Endodermal cell (in vitro differentiated cells): ENCODE measurements around the gene DENND5B. TPM values are rescaled to one million over a fixed set of nuclear protein-coding genes. Genes with fewer than 3 reads are reported as not detected.

ENCODE experiments used
- DNase-seq: peaks from one replicate; pipeline ENCODE4 v3.0.0-alpha.2; 2017
- H3K27ac ChIP-seq: 2 replicates; pipeline ENCODE4 v1.5.1; 2013; ENCODE audit warnings: mild to moderate bottlenecking, low read depth, low read length, moderate library complexity
- H3K27me3 ChIP-seq: 2 replicates; pipeline ENCODE4 v1.6.1; 2013; ENCODE audit warnings: mild to moderate bottlenecking, low read length, moderate library complexity; ENCODE audit not compliant: insufficient read depth, control insufficient read depth, poor library complexity, severe bottlenecking
- H3K36me3 ChIP-seq: 2 replicates; pipeline ENCODE4 v1.7.0; 2013; ENCODE audit warnings: mild to moderate bottlenecking, low read length, moderate library complexity; ENCODE audit not compliant: control insufficient read depth, insufficient read depth
- H3K4me1 ChIP-seq: one replicate; pipeline ENCODE4 v1.7.0; 2013; ENCODE audit warnings: low read length; ENCODE audit not compliant: control insufficient read depth, insufficient read depth
- H3K4me3 ChIP-seq: 2 replicates; pipeline ENCODE4 v1.5.1; 2013; ENCODE audit warnings: mild to moderate bottlenecking, low read length, moderate library complexity
- H3K9ac ChIP-seq: 2 replicates; pipeline ENCODE4 v1.6.1; 2013; ENCODE audit warnings: mild to moderate bottlenecking, low read length, moderate library complexity; ENCODE audit not compliant: poor library complexity, severe bottlenecking; ENCODE audit errors: extremely low read depth
- H3K9me3 ChIP-seq: 2 replicates; pipeline ENCODE4 v1.6.1; 2013; ENCODE audit warnings: mild to moderate bottlenecking, low read length, moderate library complexity; ENCODE audit not compliant: control insufficient read depth
- H3K27ac Mint-ChIP-seq: 2 replicates; pipeline ENCODE4 v1.8.0; 2020; ENCODE audit warnings: mixed read lengths
- H3K27me3 Mint-ChIP-seq: 2 replicates; pipeline ENCODE4 v1.8.0; 2021; ENCODE audit warnings: mild to moderate bottlenecking, mixed read lengths; ENCODE audit not compliant: insufficient read depth
- H3K36me3 Mint-ChIP-seq: 2 replicates; pipeline ENCODE4 v1.8.0; 2020; ENCODE audit warnings: low read depth, mixed read lengths
- H3K4me1 Mint-ChIP-seq: 2 replicates; pipeline ENCODE4 v1.8.0; 2020; ENCODE audit warnings: mixed read lengths
- H3K4me3 Mint-ChIP-seq: 2 replicates; pipeline ENCODE4 v1.8.0; 2020; ENCODE audit warnings: mild to moderate bottlenecking, moderate library complexity, mixed read lengths
- H3K9me3 Mint-ChIP-seq: 2 replicates; pipeline ENCODE4 v1.8.0; 2020; ENCODE audit warnings: mild to moderate bottlenecking, mixed read lengths
- WGBS, 2 experiments: methylation state at CpG; one replicate each; pipeline versions ENCODE4 v1.1.5 to v1.1.7; 2013; ENCODE audit warnings: missing lambda C conversion rate in 2 of 2, mixed read lengths in 1 of 2; ENCODE audit not compliant: insufficient coverage in 1 of 2, insufficient read length in 1 of 2; 5-methylcytosine and 5-hydroxymethylcytosine counted together
- total RNA-seq, 2 donors: library from RNA; stranded (reverse); fragmentation: NEBNext Ultra II Directional in 1 of 2; extraction: Animal tissue kit (Norgen Biotek cat#: 25700) in 1 of 2; gene quantifications; 2 replicates in 1 of 2; 3 replicates in 1 of 2; pipeline ENCODE4 v1.2.1, GENCODE V29; 2021
- TF ChIP-seq, protein P1 (sequence below): fragments of 200-600 bp; sonication (generic); conservative IDR thresholded peaks from 2 replicates; pipeline ENCODE4 v1.5.0; 2021; ENCODE audit warnings: antibody characterized with exemption, mild to moderate bottlenecking

Gene DENND5B
- total RNA-seq, 2 donors from 2014 or later, result 24.5 to 34.2 TPM

DNA sequence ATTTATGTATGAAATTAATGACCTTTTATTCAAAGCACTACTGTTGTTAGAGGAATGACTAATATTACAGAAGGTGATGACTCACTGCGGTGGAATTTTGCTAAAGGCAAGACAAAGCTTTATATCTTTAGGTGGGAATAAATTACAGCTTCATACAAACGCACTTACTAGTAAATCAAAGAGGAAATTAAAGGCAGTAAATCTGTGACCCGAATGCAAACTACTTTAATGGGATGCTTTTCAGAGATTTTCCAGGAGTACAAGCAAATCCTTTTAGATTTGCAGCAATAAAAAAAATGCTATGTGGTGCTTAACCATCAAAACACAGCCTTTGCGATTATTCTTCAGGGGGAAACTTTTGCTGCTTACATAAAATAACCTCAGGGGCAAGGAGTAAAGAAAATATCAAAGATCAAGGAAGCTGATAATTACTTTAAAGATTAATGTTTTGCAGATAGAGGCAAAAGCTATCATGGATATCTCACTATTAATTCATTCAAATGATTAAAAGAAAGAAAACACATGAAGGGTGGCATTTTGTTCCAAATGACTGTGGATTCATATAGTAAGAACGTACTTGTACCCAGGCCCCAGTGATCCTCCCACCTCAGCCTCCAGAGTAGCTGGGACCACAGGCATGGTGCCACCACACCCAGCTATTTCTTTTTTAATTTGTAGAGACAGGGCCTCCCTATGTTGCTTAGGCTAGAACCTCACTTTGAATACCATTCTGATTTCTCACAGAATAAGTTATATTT lies 98.9 kb downstream of the DENND5B start:
- H3K9me3 Mint-ChIP-seq, result no peaks in the 10 kb centered on the region
- Histone ChIP-seq H3K27ac (peak overlapping the region; percentile 76), H3K36me3 (peaks cover 22% of the 10 kb centered on the region), H3K9ac (no peak overlapping the region), H3K4me3 (no peak overlapping the region), H3K4me1 (no peaks in the 10 kb centered on the region), H3K9me3 (no peaks in the 10 kb centered on the region), H3K27me3 (no peaks in the 10 kb centered on the region)
- H3K27me3 Mint-ChIP-seq, result no peaks in the 10 kb centered on the region
- DNase-seq, result no peak
- 81 to 85% methylated on average over 2 to 5 of the region's 5 CpGs for WGBS, 2 experiments
- H3K4me1 Mint-ChIP-seq, result peaks cover 5% of the 10 kb centered on the region
- TF ChIP-seq, protein P1, sequence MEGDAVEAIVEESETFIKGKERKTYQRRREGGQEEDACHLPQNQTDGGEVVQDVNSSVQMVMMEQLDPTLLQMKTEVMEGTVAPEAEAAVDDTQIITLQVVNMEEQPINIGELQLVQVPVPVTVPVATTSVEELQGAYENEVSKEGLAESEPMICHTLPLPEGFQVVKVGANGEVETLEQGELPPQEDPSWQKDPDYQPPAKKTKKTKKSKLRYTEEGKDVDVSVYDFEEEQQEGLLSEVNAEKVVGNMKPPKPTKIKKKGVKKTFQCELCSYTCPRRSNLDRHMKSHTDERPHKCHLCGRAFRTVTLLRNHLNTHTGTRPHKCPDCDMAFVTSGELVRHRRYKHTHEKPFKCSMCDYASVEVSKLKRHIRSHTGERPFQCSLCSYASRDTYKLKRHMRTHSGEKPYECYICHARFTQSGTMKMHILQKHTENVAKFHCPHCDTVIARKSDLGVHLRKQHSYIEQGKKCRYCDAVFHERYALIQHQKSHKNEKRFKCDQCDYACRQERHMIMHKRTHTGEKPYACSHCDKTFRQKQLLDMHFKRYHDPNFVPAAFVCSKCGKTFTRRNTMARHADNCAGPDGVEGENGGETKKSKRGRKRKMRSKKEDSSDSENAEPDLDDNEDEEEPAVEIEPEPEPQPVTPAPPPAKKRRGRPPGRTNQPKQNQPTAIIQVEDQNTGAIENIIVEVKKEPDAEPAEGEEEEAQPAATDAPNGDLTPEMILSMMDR, result no peak
- H3K4me3 Mint-ChIP-seq, result no peak overlapping the region
- H3K27ac Mint-ChIP-seq, result peak overlapping the region; percentile 14
- H3K36me3 Mint-ChIP-seq, result peaks cover 33% of the 10 kb centered on the region

DNA sequence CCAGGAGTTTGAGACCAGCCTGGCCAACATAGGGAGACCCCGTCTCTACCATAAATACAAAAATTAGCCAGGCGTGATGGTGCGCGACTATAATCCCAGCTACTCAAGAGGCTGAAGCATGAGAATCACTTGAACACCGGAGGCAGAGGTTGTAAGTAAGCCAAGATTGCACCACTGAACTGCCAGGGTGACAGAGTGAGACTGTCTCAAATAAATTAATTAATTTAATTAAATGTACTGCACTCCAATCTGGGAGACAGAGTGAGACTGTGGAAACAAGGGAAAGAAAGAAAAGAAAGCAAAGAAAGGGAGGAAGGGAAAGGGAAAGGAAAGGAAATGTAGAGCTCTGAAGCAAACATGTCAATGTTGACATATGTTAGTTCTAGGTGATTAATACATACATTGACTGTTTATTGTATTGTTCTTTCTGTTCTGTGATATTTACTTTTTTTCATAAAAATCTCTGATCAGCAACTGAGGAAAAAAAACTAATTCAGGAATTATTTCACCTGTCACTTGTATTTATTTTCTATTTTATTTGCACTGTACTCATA lies 99.6 kb downstream of the DENND5B start:
- Mint-ChIP-seq H3K9me3 (no peaks in the 10 kb centered on the region), H3K27me3 (no peaks in the 10 kb centered on the region), H3K4me3 (no peak overlapping the region), H3K4me1 (peaks cover 5% of the 10 kb centered on the region), H3K36me3 (peaks cover 33% of the 10 kb centered on the region), H3K27ac (peak overlapping the region; percentile 14)
- Histone ChIP-seq H3K9me3 (no peaks in the 10 kb centered on the region), H3K4me3 (no peak overlapping the region), H3K27ac (no peak overlapping the region), H3K4me1 (no peaks in the 10 kb centered on the region), H3K27me3 (no peaks in the 10 kb centered on the region), H3K9ac (no peak overlapping the region), H3K36me3 (peaks cover 22% of the 10 kb centered on the region)
- TF ChIP-seq, protein P1, result no peak
- WGBS, 2 experiments, result 93 to 100% methylated on average over 4 to 5 of the region's 5 CpGs
- no peak for DNase-seq

DNA sequence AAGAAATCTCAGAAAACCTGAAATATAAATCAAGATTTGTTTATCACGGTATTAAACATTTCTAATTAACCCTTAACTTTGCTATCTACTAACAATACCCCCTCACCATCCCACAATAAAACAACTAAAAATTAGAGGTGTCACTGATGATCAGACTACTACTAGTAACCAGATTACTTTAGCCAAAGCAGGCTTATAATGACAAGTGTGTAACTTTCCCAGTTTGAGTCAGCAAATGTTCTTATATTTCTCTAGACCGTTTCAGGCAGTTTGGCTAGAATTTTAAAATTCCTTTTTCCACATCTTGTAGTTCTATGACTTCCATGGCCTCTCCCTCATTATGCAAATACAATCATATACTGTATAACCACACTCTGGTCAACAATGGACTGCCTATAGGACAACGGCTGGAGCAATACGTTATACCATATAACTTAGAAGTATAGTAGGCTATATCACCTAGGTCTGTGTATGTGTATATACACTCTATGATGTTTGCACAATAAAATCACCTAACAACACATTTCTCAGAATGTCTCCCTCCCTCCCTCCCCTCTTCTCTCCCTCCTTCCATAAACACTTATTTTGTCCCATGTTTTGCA lies 102.1 kb downstream of the DENND5B start:
- no peak overlapping the region for H3K27ac Mint-ChIP-seq

More for the DNA sequence above, 102.1 kb downstream of the DENND5B start:
- Histone ChIP-seq H3K27ac (no peak overlapping the region), H3K9me3 (no peaks in the 10 kb centered on the region), H3K36me3 (peaks cover 7% of the 10 kb centered on the region), H3K4me3 (no peak overlapping the region), H3K4me1 (no peaks in the 10 kb centered on the region), H3K9ac (no peak overlapping the region), H3K27me3 (no peaks in the 10 kb centered on the region)
- Mint-ChIP-seq H3K4me3 (no peak overlapping the region), H3K36me3 (peaks cover 15% of the 10 kb centered on the region), H3K27me3 (no peaks in the 10 kb centered on the region), H3K9me3 (no peaks in the 10 kb centered on the region), H3K4me1 (peaks cover 5% of the 10 kb centered on the region)
- no peak for DNase-seq
- 92 to 97% methylated on average over 2 to 4 of the region's 4 CpGs for WGBS, 2 experiments
- TF ChIP-seq, protein P1, result no peak
